Stimulated activated naive CD8-positive, alpha-beta T cell treated with anti-CD3 and anti-CD28 coated beads, Interleukin-15, amount 100 ng/mL, for 72 hours (primary cell): ENCODE data around the gene ACVR1.

ENCODE experiments used
- ATAC-seq: fragments of 150-1000 bp; cut with Tn5 transposase; 2 replicates; pipeline ENCODE4 v1.10.0; 2021; ENCODE audit warnings: mild to moderate bottlenecking, moderate library complexity
- DNase-seq, 2 donors: peaks; one replicate each; pipeline ENCODE4 v3.0.0; 2021 to 2022
- H3K27ac Mint-ChIP-seq, 2 donors: one replicate each; pipeline ENCODE4 v1.8.0; 2022; ENCODE audit warnings: mild to moderate bottlenecking in 2 of 2, mixed read lengths in 2 of 2, moderate library complexity in 2 of 2
- H3K27me3 Mint-ChIP-seq: one replicate; pipeline ENCODE4 v1.8.0; 2022; ENCODE audit warnings: mixed read lengths
- H3K4me1 Mint-ChIP-seq: one replicate; pipeline ENCODE4 v1.8.0; 2022; ENCODE audit warnings: mild to moderate bottlenecking, mixed read lengths
- H3K4me3 Mint-ChIP-seq, 2 donors: one replicate each; pipeline ENCODE4 v1.8.0; 2022; ENCODE audit warnings: mild to moderate bottlenecking in 2 of 2, mixed read lengths in 2 of 2, moderate library complexity in 1 of 2
- H3K9me3 Mint-ChIP-seq, 2 donors: one replicate each; pipeline ENCODE4 v1.8.0; 2022; ENCODE audit warnings: mixed read lengths in 2 of 2

ACVR1 gene

DNA sequence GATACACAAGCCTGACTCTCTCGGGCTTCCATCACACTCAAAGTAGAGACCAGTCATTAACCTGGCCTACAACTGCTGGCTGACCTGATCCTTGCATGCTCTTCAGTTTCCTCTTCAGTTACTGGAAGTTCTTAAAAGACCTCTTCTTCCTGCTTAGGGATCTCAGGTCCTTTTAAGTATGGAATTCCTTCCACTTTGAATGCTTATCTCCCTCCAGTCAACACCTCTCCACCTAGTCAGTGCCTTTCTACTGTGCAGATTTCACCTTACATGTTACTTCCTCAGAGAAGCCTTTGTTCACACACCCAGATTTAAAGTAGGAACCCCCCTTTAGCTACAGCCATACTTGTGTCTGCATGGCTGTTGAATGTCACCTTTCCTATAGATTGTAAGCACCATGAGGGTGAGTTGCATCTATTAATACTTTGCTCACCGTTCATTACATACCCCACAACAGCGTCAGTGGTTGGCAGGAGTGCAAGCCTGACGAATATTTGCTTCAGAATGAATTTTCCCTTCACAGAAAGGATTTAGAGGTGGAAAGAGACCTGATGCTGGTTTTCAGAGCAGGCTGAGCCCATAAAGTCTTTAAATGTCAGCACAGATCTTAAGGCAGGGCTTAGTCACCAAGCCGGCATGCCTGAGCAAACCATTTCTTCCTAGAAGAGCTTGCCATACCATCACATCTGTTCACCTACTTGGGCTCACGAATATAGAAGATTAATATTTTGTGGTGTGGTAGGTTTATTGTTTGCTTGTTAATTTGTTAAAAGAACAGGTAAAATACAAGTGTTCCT, 90.1 kb downstream of the ACVR1 start:
- no peak for DNase-seq
- H3K27ac Mint-ChIP-seq = no peak overlapping the region
- no peaks in the 10 kb centered on the region for H3K27me3 Mint-ChIP-seq
- no peak for ATAC-seq
- no peak overlapping the region for H3K4me3 Mint-ChIP-seq
- H3K4me1 Mint-ChIP-seq = peaks cover 57% of the 10 kb centered on the region
- no peaks in the 10 kb centered on the region for H3K9me3 Mint-ChIP-seq

DNA sequence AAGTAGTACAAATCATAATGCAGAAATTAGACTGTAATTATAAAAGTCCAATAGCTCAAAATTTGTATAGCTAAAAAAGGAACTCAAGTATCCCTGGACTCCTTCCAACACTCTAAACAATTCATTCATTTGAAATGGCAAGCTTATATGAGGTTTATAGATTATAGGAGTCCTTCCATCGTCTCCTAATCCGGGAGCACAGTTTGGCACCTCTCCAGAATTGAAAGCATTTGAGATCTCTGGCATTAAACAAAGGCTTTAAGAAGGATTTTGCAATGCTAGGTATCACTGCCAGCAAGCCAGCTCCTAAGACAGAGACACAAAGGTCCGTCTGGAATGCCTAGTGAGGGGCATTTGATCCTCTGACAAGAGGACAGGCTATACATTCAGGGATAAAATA, 90.9 kb downstream of the ACVR1 start:
- DNase-seq (no peak), ATAC-seq (no peak)
- Mint-ChIP-seq H3K27ac (no peak overlapping the region), H3K4me1 (peaks cover 56% of the 10 kb centered on the region), H3K9me3 (no peaks in the 10 kb centered on the region), H3K4me3 (no peak overlapping the region), H3K27me3 (no peaks in the 10 kb centered on the region)

DNA sequence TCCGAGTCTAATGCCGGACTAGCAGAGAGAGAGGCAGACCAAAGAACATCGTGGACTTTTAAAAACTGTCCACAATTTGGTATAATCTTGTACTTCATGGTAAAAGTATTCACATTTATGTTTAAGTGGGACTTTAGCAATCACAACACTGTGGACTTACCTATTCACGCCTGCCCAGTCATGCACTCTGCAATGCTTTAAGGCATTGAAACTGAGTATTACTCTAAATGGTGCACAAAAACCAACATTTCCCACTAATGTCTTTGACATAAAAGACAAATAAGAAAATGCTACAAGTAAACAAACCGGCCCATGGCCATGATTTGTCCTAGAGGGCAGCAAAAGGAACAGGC, 91.3 kb downstream of the ACVR1 start:
- DNase-seq = no peak
- Mint-ChIP-seq H3K9me3 (no peaks in the 10 kb centered on the region), H3K27me3 (no peaks in the 10 kb centered on the region), H3K4me3 (no peak overlapping the region), H3K4me1 (peaks cover 52% of the 10 kb centered on the region), H3K27ac (peak overlapping the region in 1 of 2 donors; percentile 78)
- ATAC-seq = no peak

DNA sequence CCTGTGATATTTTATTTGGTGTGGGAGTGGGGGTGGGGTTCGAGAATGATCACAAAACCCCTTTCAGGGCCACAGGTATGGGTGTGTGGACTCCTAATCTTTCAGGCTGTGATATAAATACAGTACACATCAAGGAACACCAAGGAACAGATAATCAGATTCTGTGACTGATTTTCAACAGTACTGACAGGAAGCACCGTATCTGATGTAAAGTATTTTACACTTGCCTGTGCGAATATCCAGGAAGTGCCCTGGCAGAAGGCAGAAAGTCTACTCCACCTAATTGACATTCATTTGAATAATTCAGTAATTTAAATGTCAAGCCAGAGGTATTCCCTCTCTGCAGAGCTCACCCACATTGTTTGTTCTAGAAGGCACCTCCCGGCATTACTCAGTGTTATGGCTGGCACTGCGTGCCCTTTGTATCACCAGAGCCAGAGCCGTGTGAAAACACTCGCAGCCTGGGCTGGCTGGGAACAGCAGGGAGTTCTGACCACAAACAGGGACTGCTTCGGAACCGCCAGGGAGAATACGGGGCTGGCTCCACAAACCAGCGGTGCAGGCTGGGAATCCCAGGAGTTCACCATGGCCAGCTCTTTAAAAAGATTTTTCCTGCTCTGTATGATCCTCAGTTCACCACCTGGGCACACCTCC, 91.8 kb downstream of the ACVR1 start:
- H3K27ac Mint-ChIP-seq = peak overlapping the region in 1 of 2 donors; percentile 78
- peak; percentile 33 for ATAC-seq
- H3K9me3 Mint-ChIP-seq = no peaks in the 10 kb centered on the region
- H3K27me3 Mint-ChIP-seq = no peaks in the 10 kb centered on the region
- H3K4me1 Mint-ChIP-seq = peaks cover 48% of the 10 kb centered on the region
- peak overlapping the region in 1 of 2 donors; percentile 21 for H3K4me3 Mint-ChIP-seq
- DNase-seq = no peak

DNA sequence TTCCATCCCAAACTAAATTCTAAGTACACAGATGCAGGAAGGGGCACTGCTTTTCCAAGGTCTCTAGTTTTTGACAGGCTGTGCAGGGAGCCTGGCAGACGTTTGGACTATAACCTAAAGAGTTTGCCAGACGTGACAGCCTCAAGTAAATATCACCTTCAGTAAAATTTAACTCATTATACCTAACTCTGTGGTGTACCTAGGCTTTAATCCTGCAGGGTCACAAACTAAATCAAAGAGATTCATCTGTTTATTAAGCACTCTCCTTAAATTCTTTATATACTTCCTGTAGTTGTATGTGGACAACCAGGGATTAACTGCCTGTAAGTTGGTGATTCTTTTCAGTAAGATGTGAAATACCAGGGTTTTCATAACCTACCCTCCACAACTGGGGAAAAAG, 92.9 kb downstream of the ACVR1 start:
- Mint-ChIP-seq H3K4me1 (peaks cover 41% of the 10 kb centered on the region), H3K9me3 (no peaks in the 10 kb centered on the region), H3K27ac (no peak overlapping the region), H3K27me3 (no peaks in the 10 kb centered on the region), H3K4me3 (no peak overlapping the region)
- ATAC-seq (no peak), DNase-seq (no peak)

DNA sequence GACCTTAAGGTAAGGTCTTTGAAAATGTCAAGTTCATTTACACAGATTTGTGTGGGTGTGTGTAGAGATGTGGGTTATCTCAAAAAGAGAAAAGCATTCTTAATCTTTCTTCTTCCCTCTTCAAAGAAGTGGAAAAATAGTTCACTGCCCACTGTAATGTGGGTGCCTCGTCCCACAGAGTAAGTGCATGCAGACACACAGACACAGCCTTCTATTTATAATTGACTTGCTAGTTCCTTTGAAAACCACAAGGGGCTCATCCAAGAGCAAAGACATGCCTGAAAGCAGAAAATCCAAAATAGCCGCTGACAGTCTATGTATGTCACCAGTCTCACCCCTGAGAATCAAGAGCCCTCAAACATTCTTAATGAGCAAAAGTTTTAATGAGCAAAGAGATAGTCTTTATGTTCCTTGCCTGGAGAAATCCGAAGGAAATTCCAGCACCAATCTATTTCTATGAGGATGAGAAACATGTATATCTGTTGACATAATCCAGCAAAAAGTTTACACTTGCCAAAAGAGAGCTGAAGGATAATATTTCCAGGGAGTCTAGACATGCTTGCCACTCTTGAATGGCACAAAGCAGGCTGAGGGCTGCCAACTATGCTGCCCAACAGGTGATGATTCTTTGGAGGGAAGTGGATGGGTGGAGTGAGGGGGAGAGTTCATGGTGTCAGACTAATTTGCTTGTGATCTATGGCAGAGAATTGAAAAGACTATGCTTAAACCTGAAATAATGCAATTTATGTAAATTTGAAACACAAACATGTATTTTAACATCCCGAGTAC, 93.9 kb downstream of the ACVR1 start:
- ATAC-seq = peak; percentile 70
- Mint-ChIP-seq H3K27ac (peak overlapping the region; percentile 30 to 52), H3K4me3 (peak overlapping the region; percentile 5 to 55), H3K4me1 (peaks cover 33% of the 10 kb centered on the region), H3K9me3 (no peaks in the 10 kb centered on the region), H3K27me3 (no peaks in the 10 kb centered on the region)
- no peak for DNase-seq

DNA sequence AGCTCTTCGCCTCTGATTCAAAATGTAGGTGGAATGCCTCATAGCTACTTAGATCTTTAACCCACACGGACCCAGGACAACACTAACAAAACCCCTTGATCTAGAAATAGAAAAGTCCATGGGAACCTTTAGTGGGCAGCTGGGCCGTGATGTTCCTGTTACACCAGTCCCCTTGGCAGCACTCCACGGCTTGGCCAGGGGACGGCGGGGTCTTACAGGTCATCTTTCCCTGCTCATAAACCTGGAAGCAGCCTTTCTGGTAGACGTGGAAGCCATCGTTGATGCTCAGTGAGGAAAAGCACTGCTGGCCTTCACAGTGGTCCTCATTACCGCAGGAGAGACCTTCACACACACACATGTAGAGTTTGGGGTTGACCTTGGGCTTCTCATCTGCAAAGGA, 95.9 kb downstream of the ACVR1 start:
- Mint-ChIP-seq H3K9me3 (no peaks in the 10 kb centered on the region), H3K27me3 (no peaks in the 10 kb centered on the region), H3K4me3 (no peak overlapping the region), H3K4me1 (peaks cover 33% of the 10 kb centered on the region), H3K27ac (no peak overlapping the region)
- DNase-seq (no peak), ATAC-seq (no peak)

DNA sequence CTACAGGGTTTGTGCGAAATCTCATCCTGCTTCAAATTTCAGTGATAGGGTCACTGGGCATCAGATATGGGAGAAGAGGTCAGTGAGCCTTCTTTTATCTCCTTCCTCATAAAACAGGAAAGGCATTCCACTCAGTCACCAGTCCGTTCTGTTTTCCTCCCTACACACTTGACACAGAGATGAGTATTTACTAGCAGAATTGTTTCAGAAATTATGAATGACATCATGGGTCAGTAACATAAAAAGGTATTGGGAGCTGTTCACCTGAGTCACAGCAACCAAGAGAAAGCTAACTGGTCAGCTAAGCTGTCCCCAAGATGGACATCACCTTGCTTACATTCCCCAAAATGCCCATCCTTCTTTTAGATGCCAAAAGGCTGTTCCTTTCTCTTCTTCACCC, 96.3 kb downstream of the ACVR1 start:
- no peaks in the 10 kb centered on the region for H3K9me3 Mint-ChIP-seq
- H3K4me3 Mint-ChIP-seq = no peak overlapping the region
- no peaks in the 10 kb centered on the region for H3K27me3 Mint-ChIP-seq
- peaks cover 32% of the 10 kb centered on the region for H3K4me1 Mint-ChIP-seq
- H3K27ac Mint-ChIP-seq = no peak overlapping the region
- ATAC-seq (no peak), DNase-seq (no peak)

DNA sequence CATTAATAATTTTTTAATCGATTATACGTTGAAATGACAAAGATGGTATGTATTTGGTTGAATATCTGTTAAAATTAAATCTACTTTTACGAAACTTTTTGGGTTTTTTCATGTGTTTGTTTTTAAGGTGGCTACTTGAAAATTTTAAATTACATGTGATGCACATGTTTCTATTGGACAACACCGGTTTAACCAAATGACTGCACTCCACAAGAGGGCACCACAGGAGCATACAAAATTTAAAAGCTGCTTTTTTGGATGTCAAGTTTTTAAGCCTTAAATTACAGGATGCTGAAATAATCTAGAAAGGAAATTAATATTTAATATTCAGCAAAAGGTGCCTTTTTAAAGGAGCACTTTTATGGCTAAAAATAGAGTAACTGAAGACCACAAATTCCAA, 98.7 kb downstream of the ACVR1 start:
- Mint-ChIP-seq H3K27me3 (no peaks in the 10 kb centered on the region), H3K4me1 (peaks cover 14% of the 10 kb centered on the region), H3K27ac (no peak overlapping the region), H3K9me3 (no peaks in the 10 kb centered on the region), H3K4me3 (no peak overlapping the region)
- no peak for ATAC-seq
- DNase-seq = peak; percentile 19 to 33

DNA sequence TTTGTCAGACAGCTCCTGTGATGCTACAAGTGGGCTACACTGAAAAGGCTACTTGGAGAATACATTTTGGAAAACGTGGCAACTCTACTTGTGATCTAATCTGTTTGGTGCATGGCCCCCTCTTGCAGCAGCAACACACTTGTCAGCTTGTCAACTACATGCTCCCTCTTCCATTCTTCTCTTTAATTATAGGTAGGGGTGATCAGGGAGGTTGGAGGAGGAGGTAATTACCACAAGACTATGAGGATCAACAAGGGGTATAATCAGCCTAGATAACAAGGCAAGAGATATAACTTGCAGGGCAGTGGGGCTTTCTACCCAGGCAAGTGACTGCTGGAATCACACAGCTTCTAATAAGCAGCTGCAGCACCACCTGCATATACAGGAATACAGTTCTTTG, 104.9 kb downstream of the ACVR1 start:
- H3K4me3 Mint-ChIP-seq = no peak overlapping the region
- DNase-seq = no peak
- H3K4me1 Mint-ChIP-seq = peaks cover 5% of the 10 kb centered on the region
- H3K9me3 Mint-ChIP-seq = no peaks in the 10 kb centered on the region
- no peak for ATAC-seq
- H3K27ac Mint-ChIP-seq = no peak overlapping the region
- H3K27me3 Mint-ChIP-seq = no peaks in the 10 kb centered on the region

DNA sequence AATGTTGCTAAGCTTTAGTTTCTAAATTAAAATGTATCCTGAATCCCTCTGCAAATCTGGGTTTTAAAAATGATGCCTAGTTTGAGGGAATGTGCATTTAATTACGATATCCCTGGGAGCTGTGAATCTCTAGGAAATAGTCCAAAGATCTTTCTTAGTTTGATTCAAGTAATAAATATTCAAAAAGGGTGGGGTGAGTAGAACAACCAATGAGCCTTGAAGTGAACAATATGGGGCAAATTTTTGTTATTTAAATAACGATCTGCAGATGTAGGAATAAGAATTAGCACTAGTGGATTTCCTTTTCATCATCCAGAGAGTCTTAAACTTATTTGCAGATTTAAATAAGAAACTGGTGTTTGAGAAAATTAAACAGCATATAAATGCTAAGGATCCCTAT, 106.3 kb downstream of the ACVR1 start:
- DNase-seq (no peak), ATAC-seq (no peak)
- Mint-ChIP-seq H3K27me3 (no peaks in the 10 kb centered on the region), H3K27ac (no peak overlapping the region), H3K4me3 (no peak overlapping the region), H3K4me1 (peaks cover 5% of the 10 kb centered on the region), H3K9me3 (no peaks in the 10 kb centered on the region)

DNA sequence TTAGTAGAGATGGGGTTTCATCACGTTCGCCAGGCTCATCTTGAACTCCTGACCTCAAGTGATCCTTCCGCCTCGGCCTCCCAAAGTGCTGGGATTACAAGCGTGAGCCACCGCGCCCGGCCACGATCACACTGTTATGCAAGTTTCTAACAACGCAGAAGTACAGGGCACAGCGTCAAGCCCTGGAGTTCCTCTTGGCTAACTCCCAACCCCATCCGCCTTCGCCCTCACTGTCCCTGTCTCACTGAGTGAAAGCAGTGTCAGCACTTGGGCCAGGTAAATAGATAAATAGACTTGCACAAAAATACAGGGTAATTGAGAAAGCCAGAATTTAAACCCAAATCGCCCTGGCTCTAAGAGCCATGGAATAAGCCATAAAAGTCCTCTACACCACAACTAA, 111.7 kb downstream of the ACVR1 start:
- peaks cover 0 to 6% of the 10 kb centered on the region in 2 donors for H3K9me3 Mint-ChIP-seq
- no peak overlapping the region for H3K4me3 Mint-ChIP-seq
- DNase-seq = no peak
- H3K4me1 Mint-ChIP-seq = peaks cover 5% of the 10 kb centered on the region
- H3K27ac Mint-ChIP-seq = no peak overlapping the region
- no peaks in the 10 kb centered on the region for H3K27me3 Mint-ChIP-seq
- ATAC-seq = no peak

DNA sequence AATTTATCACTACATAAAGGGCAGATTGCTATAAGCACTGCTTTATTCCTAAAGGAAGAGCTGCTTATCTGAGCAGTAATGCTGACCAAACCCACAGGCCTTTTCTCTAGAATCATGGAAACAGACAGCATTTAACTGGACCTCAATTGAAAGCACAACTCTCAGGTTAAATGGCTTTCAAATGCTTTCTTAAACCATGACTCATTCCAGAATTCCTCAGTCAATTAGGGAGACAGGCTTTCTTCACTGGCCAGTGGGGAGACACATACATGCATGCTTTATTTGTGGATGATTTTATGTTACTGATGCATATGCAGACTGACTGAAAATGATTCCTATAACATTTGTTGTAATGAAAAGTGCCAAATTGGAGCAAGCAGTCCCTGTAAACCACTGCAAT, 114.6 kb downstream of the ACVR1 start:
- no peak for DNase-seq
- peaks cover 11 to 16% of the 10 kb centered on the region in 2 donors for H3K9me3 Mint-ChIP-seq
- ATAC-seq = no peak
- peak overlapping the region in 1 of 2 donors; percentile 32 for H3K27ac Mint-ChIP-seq
- no peaks in the 10 kb centered on the region for H3K4me1 Mint-ChIP-seq
- no peak overlapping the region for H3K4me3 Mint-ChIP-seq
- H3K27me3 Mint-ChIP-seq = no peaks in the 10 kb centered on the region

DNA sequence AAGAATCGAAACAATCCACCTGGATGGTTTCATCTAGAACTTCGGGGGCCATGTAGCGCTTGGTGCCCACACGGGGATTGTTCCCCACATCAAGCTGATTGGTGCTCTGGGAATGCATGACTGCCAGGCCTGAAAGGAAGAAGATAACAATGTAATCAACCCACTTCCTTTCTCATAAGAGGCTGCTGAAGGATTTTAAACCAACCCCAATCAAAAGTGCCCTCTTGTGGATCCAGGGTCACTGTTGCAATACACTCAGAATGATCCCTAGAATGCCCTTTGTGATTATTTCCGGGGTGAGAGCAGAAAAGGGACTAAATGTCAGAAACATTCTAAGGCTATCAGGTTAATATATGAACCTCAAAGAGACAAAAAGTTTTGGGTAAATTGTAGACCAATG, 115.2 kb downstream of the ACVR1 start:
- Mint-ChIP-seq H3K4me3 (no peak overlapping the region), H3K27me3 (no peaks in the 10 kb centered on the region), H3K9me3 (peaks cover 16 to 21% of the 10 kb centered on the region in 2 donors), H3K4me1 (no peaks in the 10 kb centered on the region), H3K27ac (no peak overlapping the region)
- no peak for DNase-seq
- ATAC-seq = no peak

DNA sequence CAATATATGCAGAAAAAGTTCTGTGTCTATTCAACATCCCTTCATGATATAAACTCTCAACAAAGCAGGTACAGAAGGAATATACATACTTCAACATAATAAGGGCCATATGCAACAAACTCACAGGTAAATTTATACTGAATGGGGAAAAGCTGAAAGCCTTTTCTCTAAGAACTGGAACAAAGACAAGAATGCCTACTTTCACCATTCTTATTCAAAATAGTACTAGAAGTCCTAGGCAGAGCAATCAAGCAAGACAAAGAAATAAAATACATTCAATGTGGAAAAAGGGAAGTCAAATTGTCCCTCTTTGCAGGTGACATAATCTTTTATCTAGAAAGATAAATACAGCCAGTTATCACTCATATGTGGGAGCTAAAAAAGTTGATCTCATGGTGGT, 116.3 kb downstream of the ACVR1 start:
- Mint-ChIP-seq H3K4me1 (no peaks in the 10 kb centered on the region), H3K27me3 (no peaks in the 10 kb centered on the region), H3K27ac (no peak overlapping the region), H3K4me3 (no peak overlapping the region), H3K9me3 (peaks cover 23 to 31% of the 10 kb centered on the region in 2 donors)
- DNase-seq = no peak
- ATAC-seq = no peak

DNA sequence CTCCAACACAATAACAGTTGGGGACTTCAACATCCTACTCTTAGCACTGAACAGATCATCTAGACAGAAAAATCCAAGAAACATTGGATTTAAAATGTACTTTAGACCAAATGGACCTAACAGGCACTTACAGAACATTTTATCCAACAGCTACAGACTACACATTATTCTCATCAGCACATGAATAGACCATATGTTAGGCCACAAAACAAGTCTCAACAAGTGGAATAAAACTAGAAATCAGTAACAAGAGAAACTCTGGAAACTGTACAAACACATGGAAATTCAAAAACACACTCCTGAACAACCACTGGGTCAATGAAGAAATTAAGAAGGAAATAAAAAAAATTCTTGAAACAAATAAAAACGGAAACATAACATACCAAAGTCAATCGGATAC, 117.5 kb downstream of the ACVR1 start:
- H3K27ac Mint-ChIP-seq = peak overlapping the region in 1 of 2 donors; percentile 28
- peaks cover 23 to 31% of the 10 kb centered on the region in 2 donors for H3K9me3 Mint-ChIP-seq
- no peaks in the 10 kb centered on the region for H3K27me3 Mint-ChIP-seq
- no peak overlapping the region for H3K4me3 Mint-ChIP-seq
- H3K4me1 Mint-ChIP-seq = peaks cover 6% of the 10 kb centered on the region
- no peak for ATAC-seq
- no peak for DNase-seq
